ENCODE data around the gene GOLT1A.

DNA sequence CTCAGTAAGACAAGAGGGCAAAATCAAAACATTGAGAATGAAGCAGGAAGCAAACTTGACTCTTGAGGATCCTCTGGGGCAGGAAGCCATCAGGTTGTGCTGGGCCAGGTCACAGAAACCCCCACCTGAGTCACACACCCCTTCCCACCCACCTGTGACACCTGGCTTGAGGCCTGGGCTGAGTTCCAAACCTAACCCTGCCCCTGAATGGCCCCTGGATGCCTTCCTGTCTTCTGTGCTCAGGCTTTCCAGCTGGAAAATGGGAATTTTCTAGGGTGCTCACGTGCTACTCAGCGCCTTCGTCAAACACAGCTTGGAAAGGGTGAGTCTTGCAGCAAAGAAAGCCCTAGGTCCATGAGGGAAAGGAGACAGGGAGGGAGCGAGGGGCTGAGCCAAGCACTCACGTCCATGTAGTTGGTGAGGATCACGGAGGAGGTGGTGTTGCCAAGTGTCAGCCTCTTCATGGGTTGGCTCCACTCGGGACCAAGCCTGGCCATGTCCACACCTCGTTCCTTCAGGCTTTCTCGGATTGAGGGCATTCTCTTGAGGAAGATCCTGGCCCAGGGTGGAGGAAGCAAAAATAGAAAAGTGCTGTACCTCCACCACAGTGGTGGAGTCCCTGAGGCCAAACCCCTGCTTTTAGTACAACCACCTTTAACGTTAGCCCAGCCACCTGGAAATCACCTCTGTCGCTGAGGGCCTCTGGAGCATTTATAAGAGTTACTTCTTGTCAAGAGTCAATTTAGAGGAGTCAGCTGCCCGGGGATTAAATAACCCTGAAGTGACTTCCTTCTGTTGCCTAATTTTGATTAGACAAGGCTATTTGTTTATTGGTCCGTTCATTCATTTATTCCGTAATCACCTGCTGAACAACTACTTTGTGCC lies 51.9 kb downstream of the GOLT1A start:
- TF ChIP-seq, protein P1, sequence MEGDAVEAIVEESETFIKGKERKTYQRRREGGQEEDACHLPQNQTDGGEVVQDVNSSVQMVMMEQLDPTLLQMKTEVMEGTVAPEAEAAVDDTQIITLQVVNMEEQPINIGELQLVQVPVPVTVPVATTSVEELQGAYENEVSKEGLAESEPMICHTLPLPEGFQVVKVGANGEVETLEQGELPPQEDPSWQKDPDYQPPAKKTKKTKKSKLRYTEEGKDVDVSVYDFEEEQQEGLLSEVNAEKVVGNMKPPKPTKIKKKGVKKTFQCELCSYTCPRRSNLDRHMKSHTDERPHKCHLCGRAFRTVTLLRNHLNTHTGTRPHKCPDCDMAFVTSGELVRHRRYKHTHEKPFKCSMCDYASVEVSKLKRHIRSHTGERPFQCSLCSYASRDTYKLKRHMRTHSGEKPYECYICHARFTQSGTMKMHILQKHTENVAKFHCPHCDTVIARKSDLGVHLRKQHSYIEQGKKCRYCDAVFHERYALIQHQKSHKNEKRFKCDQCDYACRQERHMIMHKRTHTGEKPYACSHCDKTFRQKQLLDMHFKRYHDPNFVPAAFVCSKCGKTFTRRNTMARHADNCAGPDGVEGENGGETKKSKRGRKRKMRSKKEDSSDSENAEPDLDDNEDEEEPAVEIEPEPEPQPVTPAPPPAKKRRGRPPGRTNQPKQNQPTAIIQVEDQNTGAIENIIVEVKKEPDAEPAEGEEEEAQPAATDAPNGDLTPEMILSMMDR (IDR thresholded peaks at IDR 0.05), result no peak
- TF ChIP-seq POLR2A (IDR thresholded peaks at IDR 0.05; ENCODE audit: low read depth) (no peak), POLR2AphosphoS5 (IDR thresholded peaks at IDR 0.05) (no peak)

Data from esophagus muscularis mucosa (tissue), 3 donors.